A549 (cell line): ENCODE data around the gene IFNLR1.

Experiments
- GATA3 ChIP-seq: IDR thresholded peaks from 2 replicates; pipeline ENCODE4 v1.6.1; 2012; ENCODE audit warnings: borderline replicate concordance
- TP53 ChIP-seq: fragments of 250-450 bp; sonication (Bioruptor Pico); IDR thresholded peaks from 2 replicates; pipeline ENCODE4 v1.5.0; 2021; ENCODE audit warnings: mild to moderate bottlenecking, moderate library complexity
- TF ChIP-seq, protein P1 (sequence below): fragments of >200 bp; sonication (Bioruptor Twin); formaldehyde crosslinking; IDR thresholded peaks from 3 replicates; pipeline ENCODE4 v1.5.1; 2016

DNA sequence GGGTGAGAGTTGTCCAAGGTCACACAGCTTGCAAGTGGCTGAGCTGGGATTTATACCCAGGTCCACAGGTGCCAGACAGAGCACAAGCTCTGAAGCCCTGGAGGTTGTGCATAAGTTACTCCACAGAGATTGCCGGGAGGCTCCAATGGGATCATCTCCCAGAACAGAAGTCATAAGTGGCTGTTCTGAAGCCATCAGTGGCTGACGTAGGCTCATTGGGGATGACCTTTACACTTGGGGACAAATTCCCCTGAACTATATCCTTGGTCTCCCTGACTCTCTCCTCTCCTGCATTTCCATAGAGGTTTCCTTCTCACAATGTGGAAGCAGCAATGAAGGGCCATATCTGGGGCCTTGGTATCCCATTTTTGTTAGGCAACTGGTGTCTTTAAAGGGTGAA is 37.0 kb upstream of the IFNLR1 start:
- TF ChIP-seq TP53 = no peak
- TF ChIP-seq, protein P1, sequence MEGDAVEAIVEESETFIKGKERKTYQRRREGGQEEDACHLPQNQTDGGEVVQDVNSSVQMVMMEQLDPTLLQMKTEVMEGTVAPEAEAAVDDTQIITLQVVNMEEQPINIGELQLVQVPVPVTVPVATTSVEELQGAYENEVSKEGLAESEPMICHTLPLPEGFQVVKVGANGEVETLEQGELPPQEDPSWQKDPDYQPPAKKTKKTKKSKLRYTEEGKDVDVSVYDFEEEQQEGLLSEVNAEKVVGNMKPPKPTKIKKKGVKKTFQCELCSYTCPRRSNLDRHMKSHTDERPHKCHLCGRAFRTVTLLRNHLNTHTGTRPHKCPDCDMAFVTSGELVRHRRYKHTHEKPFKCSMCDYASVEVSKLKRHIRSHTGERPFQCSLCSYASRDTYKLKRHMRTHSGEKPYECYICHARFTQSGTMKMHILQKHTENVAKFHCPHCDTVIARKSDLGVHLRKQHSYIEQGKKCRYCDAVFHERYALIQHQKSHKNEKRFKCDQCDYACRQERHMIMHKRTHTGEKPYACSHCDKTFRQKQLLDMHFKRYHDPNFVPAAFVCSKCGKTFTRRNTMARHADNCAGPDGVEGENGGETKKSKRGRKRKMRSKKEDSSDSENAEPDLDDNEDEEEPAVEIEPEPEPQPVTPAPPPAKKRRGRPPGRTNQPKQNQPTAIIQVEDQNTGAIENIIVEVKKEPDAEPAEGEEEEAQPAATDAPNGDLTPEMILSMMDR = no peak
- TF ChIP-seq GATA3 = no peak
